ENCODE results near the gene SCNN1B.
"Not testable (repeated sequence)": the region's sequence is repeated elsewhere in the genome, so short reads cannot be mapped to it uniquely, and the experiment has no call there.

SCNN1B gene

GRCh38 chr16:23383881-23384280 is 81.8 kb downstream of the SCNN1B start:
- no peak overlapping the region for H3K9ac ChIP-seq (ENCODE audit: low read length)
- no peaks in the 10 kb centered on the region for H3K36me3 ChIP-seq (ENCODE audit: control insufficient read depth, insufficient read depth, low read length)
- H3K27ac ChIP-seq (ENCODE audit: low read depth, low read length), result no peak overlapping the region
- H3K27me3 ChIP-seq (ENCODE audit: control insufficient read depth, insufficient read depth, low read length), result no peaks in the 10 kb centered on the region
- H3K4me3 ChIP-seq (ENCODE audit: low read length), result no peak overlapping the region
- H3K4me1 ChIP-seq (ENCODE audit: control insufficient read depth, insufficient read depth, low read length), result no peaks in the 10 kb centered on the region

DNA sequence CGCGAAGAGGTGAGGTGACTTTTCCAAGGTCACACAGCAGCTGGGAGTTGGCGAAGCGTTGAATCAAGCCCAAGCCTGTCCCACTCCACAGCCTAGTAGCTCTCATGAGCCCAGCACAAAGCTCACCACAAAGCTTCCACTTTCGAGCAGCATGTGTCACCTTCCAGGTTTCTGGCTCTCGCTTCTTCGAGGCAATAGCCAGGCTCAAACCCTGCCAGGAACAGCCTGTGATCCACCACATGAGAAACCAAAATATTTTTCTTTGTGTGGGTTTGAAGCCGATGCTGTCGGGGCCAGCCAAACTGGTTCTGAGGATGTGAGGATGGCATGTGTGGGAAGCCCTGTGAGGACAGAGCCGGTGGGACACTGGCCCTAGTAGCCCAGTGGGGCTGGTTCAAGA is 82.8 kb downstream of the SCNN1B start:
- Histone ChIP-seq H3K4me1 (ENCODE audit: control insufficient read depth, insufficient read depth, low read length) (no peaks in the 10 kb centered on the region), H3K4me3 (ENCODE audit: low read length) (no peak overlapping the region), H3K9ac (ENCODE audit: low read length) (no peak overlapping the region), H3K36me3 (ENCODE audit: control insufficient read depth, insufficient read depth, low read length) (peaks cover 2% of the 10 kb centered on the region), H3K27ac (ENCODE audit: low read depth, low read length) (no peak overlapping the region), H3K27me3 (ENCODE audit: control insufficient read depth, insufficient read depth, low read length) (no peaks in the 10 kb centered on the region)

- Histone ChIP-seq H3K9ac (ENCODE audit: low read length) (no peak overlapping the region), H3K27ac (ENCODE audit: low read depth, low read length) (no peak overlapping the region), H3K4me1 (ENCODE audit: control insufficient read depth, insufficient read depth, low read length) (no peaks in the 10 kb centered on the region), H3K4me3 (ENCODE audit: low read length) (no peak overlapping the region), H3K27me3 (ENCODE audit: control insufficient read depth, insufficient read depth, low read length) (no peaks in the 10 kb centered on the region), H3K36me3 (ENCODE audit: control insufficient read depth, insufficient read depth, low read length) (peaks cover 2% of the 10 kb centered on the region)
These were observed 83.3 kb downstream of the SCNN1B start for GRCh38 chr16:23385441-23385840.

DNA sequence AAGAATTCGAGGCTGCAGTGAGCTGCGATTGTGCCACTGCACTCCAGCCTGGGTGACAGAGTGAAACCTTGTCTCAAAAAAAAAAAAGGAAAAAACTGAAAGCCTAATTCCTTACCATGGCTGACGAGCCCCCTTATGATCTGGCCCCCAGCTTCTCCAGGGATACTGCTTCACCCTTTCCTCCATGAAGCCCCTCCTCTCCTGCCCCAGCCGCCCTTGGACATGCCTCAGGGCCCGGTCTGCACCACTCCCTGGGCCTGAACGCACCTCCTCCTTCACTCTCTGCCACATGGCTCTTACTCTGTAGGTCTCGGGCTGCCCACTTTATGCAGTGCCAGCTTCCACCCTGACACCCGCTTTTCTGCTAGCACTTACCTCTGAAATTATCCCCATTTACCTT is 85.6 kb downstream of the SCNN1B start:
- Histone ChIP-seq H3K27ac (ENCODE audit: low read depth, low read length) (no peak overlapping the region), H3K36me3 (ENCODE audit: control insufficient read depth, insufficient read depth, low read length) (peaks cover 14% of the 10 kb centered on the region), H3K4me1 (ENCODE audit: control insufficient read depth, insufficient read depth, low read length) (no peaks in the 10 kb centered on the region), H3K9ac (ENCODE audit: low read length) (no peak overlapping the region), H3K4me3 (ENCODE audit: low read length) (no peak overlapping the region), H3K27me3 (ENCODE audit: control insufficient read depth, insufficient read depth, low read length) (no peaks in the 10 kb centered on the region)

DNA sequence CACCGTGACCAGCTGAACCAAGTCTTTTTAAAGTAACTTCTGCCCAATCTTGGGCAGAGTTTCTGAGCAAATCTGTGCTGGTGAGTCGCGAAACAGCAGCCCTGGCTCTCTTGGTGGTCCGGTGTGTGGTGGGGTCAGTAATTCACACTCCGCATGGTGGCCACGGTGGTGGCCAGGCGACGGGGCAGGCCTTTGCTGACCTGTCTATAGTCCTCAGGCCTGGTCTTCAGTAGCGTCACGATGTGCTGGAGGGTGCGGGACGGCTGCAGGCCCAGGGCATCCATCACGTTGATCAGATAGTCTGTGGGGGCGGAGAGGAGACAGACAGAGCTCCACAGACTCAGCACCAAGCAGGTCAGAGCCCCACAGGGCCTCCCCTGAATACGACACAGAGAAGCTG is 86.7 kb downstream of the SCNN1B start:
- no peak overlapping the region for H3K9ac ChIP-seq (ENCODE audit: low read length)
- H3K27me3 ChIP-seq (ENCODE audit: control insufficient read depth, insufficient read depth, low read length), result no peaks in the 10 kb centered on the region
- peaks cover 14% of the 10 kb centered on the region for H3K36me3 ChIP-seq (ENCODE audit: control insufficient read depth, insufficient read depth, low read length)
- H3K4me1 ChIP-seq (ENCODE audit: control insufficient read depth, insufficient read depth, low read length), result no peaks in the 10 kb centered on the region
- no peak overlapping the region for H3K4me3 ChIP-seq (ENCODE audit: low read length)
- H3K27ac ChIP-seq (ENCODE audit: low read depth, low read length), result no peak overlapping the region

DNA sequence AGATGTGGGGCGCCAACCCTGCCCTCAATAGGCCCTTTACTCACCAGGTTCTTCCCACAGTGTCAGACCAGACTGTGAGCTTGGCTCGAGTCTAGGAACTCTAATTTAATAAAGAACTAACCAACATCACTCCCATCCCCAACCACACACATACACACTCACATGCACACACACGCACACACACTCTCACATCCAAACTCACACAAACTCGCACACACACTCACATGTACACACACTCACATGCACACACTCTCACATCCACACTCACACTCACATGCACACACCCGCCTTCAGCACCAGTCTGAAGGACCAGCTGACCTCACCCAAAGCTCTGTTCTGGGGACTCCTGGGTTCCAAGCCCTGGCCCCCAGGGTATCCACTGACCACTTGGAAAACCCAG is 87.1 kb downstream of the SCNN1B start:
- Histone ChIP-seq H3K27ac (ENCODE audit: low read depth, low read length) (no peak overlapping the region), H3K4me3 (ENCODE audit: low read length) (no peak overlapping the region), H3K36me3 (ENCODE audit: control insufficient read depth, insufficient read depth, low read length) (peaks cover 14% of the 10 kb centered on the region), H3K27me3 (ENCODE audit: control insufficient read depth, insufficient read depth, low read length) (no peaks in the 10 kb centered on the region), H3K4me1 (ENCODE audit: control insufficient read depth, insufficient read depth, low read length) (no peaks in the 10 kb centered on the region), H3K9ac (ENCODE audit: low read length) (no peak overlapping the region)

DNA sequence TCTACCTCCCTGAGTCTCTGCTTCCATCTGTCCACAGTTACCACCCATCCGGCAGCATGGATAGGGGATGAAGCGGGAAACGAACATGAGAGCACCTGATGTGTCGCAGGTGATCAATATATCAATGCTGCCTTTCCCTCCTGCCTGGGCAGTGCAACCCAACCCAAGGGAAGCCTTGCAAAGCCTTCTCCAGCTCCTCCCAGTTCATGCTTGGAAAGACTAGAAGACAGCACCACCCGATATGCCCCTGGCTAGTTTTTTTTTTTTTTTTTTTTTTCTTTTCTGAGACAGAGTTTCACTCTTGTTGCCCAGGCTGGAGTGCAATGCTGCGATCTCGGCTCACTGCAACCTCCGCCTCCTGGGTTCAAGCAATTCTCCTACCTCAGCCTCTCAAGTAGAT is 87.8 kb downstream of the SCNN1B start:
- H3K9ac ChIP-seq (ENCODE audit: low read length); H3K27ac ChIP-seq (ENCODE audit: low read depth, low read length): not testable (repeated sequence)
- H3K36me3 ChIP-seq (ENCODE audit: control insufficient read depth, insufficient read depth, low read length), result peaks cover 14% of the 10 kb centered on the region

DNA sequence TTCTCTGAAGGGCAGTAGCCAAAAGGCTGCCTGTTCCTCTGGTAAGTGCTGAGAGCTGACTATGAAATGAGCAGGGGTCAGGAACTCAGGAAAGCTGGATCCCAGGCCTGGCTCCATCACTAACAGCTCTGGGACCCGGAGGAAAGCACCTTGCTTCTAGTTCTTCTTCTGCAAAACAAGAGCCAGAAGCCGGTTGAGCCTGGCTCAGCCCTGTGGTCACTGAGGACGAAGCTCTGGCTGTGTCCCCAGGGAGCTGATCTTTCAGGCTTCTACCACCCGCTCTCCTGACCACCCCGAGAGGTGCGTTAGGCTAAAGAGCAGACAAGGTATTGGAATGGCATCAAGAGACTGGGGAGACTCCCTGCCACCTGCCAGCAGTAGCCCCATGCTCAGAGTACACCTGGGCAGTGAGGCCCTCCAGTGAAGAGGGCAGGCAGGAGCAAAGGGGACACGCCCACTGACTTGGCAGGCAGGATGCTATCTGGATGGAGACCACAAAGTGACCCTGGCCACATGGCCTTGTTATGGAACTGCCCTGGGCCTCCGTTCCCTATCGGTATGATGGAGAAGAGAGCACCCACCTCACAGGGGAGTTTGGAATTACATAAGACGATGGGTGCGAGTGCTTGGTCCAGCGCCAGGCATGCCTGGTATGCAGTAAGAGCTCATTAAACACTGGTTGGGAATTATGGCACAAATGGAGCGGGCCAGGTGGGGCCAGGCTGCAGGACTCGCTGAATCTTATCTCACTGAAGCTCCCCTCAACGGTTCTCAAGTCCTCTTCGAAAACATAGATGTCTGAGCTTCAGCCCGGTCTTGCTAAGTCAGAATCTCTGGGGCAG is 89.5 kb downstream of the SCNN1B start:
- Histone ChIP-seq H3K27me3 (ENCODE audit: control insufficient read depth, insufficient read depth, low read length) (no peaks in the 10 kb centered on the region), H3K27ac (ENCODE audit: low read depth, low read length) (no peak overlapping the region), H3K4me3 (ENCODE audit: low read length) (no peak overlapping the region), H3K9ac (ENCODE audit: low read length) (no peak overlapping the region), H3K4me1 (ENCODE audit: control insufficient read depth, insufficient read depth, low read length) (no peaks in the 10 kb centered on the region), H3K36me3 (ENCODE audit: control insufficient read depth, insufficient read depth, low read length) (peaks cover 14% of the 10 kb centered on the region)

More for the DNA sequence above, 87.8 kb downstream of the SCNN1B start:
- H3K27me3 ChIP-seq (ENCODE audit: control insufficient read depth, insufficient read depth, low read length); H3K4me1 ChIP-seq (ENCODE audit: control insufficient read depth, insufficient read depth, low read length); H3K4me3 ChIP-seq (ENCODE audit: low read length): not testable (repeated sequence)

DNA sequence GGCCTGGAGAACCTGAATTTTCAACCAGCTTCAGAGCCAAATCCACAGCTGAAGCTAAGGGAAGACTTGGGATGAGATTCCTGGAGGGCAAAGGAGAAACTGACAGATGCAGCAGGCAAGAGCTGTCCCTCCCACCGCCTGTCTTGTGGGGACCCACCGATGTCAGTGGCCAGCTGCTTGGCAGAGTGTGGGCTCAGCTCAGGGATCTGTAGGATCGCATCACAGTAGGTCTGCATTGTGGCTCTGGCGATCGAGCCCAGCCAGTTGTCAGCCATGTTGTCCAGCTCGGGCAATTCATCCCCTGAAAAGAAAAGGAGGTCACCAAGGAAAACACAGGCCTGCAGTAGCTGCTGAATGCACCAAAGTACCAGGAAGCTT is 90.1 kb downstream of the SCNN1B start:
- Histone ChIP-seq H3K27ac (ENCODE audit: low read depth, low read length) (no peak overlapping the region), H3K9ac (ENCODE audit: low read length) (no peak overlapping the region), H3K4me3 (ENCODE audit: low read length) (no peak overlapping the region), H3K4me1 (ENCODE audit: control insufficient read depth, insufficient read depth, low read length) (no peaks in the 10 kb centered on the region), H3K36me3 (ENCODE audit: control insufficient read depth, insufficient read depth, low read length) (peaks cover 14% of the 10 kb centered on the region), H3K27me3 (ENCODE audit: control insufficient read depth, insufficient read depth, low read length) (no peaks in the 10 kb centered on the region)

DNA sequence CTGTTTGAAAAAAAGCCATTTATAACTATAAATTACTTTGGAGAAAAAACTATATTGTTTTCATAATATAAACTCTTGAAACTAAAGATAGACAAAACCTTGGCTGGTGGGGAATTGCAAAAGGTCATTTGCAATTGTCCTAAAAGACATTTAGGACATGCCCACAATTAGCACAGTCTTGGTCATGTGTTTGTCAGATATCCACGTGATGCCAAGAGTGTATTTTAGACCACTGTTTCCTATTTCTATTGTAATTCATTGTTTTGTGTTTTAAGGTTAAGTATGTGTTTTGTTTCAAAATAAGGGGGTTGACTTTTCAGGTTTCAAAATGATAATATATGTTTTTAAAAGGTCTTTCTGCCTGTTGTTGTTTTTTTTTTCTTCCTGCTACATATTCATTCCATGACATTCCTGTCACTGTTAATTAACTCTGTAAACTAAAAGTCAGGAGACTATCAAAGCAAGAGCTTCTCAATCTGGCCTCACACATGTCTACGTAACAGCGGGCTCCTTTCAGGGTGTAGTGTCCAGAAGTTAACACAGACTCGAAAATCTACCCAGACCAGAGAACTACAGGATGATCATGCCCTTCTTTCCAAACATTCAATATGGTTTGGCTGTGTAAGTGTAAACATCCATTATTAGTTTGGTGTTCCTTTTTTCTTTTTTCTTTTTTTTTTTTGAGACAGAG is 92.2 kb downstream of the SCNN1B start:
- Histone ChIP-seq H3K27ac (ENCODE audit: low read depth, low read length) (no peak overlapping the region), H3K27me3 (ENCODE audit: control insufficient read depth, insufficient read depth, low read length) (no peaks in the 10 kb centered on the region), H3K4me1 (ENCODE audit: control insufficient read depth, insufficient read depth, low read length) (peaks cover 1% of the 10 kb centered on the region), H3K4me3 (ENCODE audit: low read length) (no peak overlapping the region), H3K36me3 (ENCODE audit: control insufficient read depth, insufficient read depth, low read length) (peaks cover 24% of the 10 kb centered on the region), H3K9ac (ENCODE audit: low read length) (no peak overlapping the region)

- Histone ChIP-seq H3K36me3 (ENCODE audit: control insufficient read depth, insufficient read depth, low read length) (peaks cover 28% of the 10 kb centered on the region), H3K4me1 (ENCODE audit: control insufficient read depth, insufficient read depth, low read length) (peaks cover 3% of the 10 kb centered on the region), H3K4me3 (ENCODE audit: low read length) (no peak overlapping the region), H3K27ac (ENCODE audit: low read depth, low read length) (no peak overlapping the region), H3K9ac (ENCODE audit: low read length) (no peak overlapping the region), H3K27me3 (ENCODE audit: control insufficient read depth, insufficient read depth, low read length) (no peaks in the 10 kb centered on the region)
These were observed 93.6 kb downstream of the SCNN1B start for GRCh38 chr16:23395732-23396131.

- Histone ChIP-seq H3K4me1 (ENCODE audit: control insufficient read depth, insufficient read depth, low read length) (peaks cover 3% of the 10 kb centered on the region), H3K27me3 (ENCODE audit: control insufficient read depth, insufficient read depth, low read length) (no peaks in the 10 kb centered on the region), H3K36me3 (ENCODE audit: control insufficient read depth, insufficient read depth, low read length) (peaks cover 16% of the 10 kb centered on the region), H3K4me3 (ENCODE audit: low read length) (no peak overlapping the region), H3K9ac (ENCODE audit: low read length) (no peak overlapping the region), H3K27ac (ENCODE audit: low read depth, low read length) (no peak overlapping the region)
These were observed 95.4 kb downstream of the SCNN1B start for GRCh38 chr16:23397464-23397863.

All from rectal smooth muscle tissue (tissue), 1 donor.